Loucy (cell line): ENCODE measurements around the gene DPT.

Experiments
- H2AFZ ChIP-seq: fragments of 200-600 bp; sonication (generic); 2 replicates; pipeline ENCODE4 v1.6.0; 2016; ENCODE audit warnings: antibody characterized with exemption, mild to moderate bottlenecking, low read length, moderate library complexity
- H3F3A ChIP-seq: fragments of 200-600 bp; 2 replicates; pipeline ENCODE4 v1.6.0; 2016; ENCODE audit warnings: antibody characterized with exemption, low read depth, mild to moderate bottlenecking
- H3K27me3 ChIP-seq: fragments of 200-600 bp; sonication (generic); 2 replicates; pipeline ENCODE4 v1.6.1; 2014; ENCODE audit warnings: low read length, mild to moderate bottlenecking; ENCODE audit not compliant: insufficient read depth, poor library complexity, severe bottlenecking
- H3K36me3 ChIP-seq: fragments of 200-600 bp; sonication (generic); 2 replicates; pipeline ENCODE4 v1.6.1; 2016; ENCODE audit warnings: low read length; ENCODE audit not compliant: insufficient read depth
- H3K4me1 ChIP-seq: fragments of 200-600 bp; sonication (generic); 2 replicates; pipeline ENCODE4 v1.5.1; 2014; ENCODE audit warnings: low read length, mild to moderate bottlenecking; ENCODE audit not compliant: insufficient read depth, poor library complexity, severe bottlenecking
- H3K4me2 ChIP-seq: fragments of 200-600 bp; sonication (generic); 2 replicates; pipeline ENCODE4 v1.6.0; 2014; ENCODE audit warnings: antibody characterized with exemption, low read length, low read depth, mild to moderate bottlenecking; ENCODE audit not compliant: poor library complexity, severe bottlenecking
- H3K4me3 ChIP-seq: fragments of 200-600 bp; sonication (generic); 2 replicates; pipeline ENCODE4 v1.5.1; 2014; ENCODE audit warnings: low read length, mild to moderate bottlenecking, mixed read lengths; ENCODE audit not compliant: poor library complexity, severe bottlenecking
- H3K79me2 ChIP-seq: fragments of 200-600 bp; sonication (generic); 2 replicates; pipeline ENCODE4 v1.6.1; 2014; ENCODE audit warnings: low read length; ENCODE audit not compliant: insufficient read depth
- H3K9ac ChIP-seq: fragments of 200-600 bp; sonication (generic); 2 replicates; pipeline ENCODE4 v1.6.0; 2014; ENCODE audit warnings: mild to moderate bottlenecking, low read depth, low read length, moderate library complexity; ENCODE audit not compliant: poor library complexity, severe bottlenecking
- H3K9me2 ChIP-seq: fragments of 200-600 bp; sonication (generic); replicated peaks from 2 replicates; pipeline ENCODE4 v1.6.1; 2016; ENCODE audit warnings: low read depth, low read length, mixed read lengths
- H3K9me3 ChIP-seq: fragments of 200-600 bp; sonication (generic); 2 replicates; pipeline ENCODE4 v1.6.1; 2014; ENCODE audit warnings: mild to moderate bottlenecking, antibody characterized with exemption, low read length, low read depth; ENCODE audit not compliant: insufficient read depth
- H4K20me1 ChIP-seq: fragments of 200-600 bp; sonication (generic); 2 replicates; pipeline ENCODE4 v1.6.0; 2014; ENCODE audit warnings: antibody characterized with exemption, low read length, mild to moderate bottlenecking; ENCODE audit not compliant: insufficient read depth, poor library complexity, severe bottlenecking
- EZH2phosphoT487 ChIP-seq: fragments of 200-600 bp; IDR thresholded peaks from 2 replicates; pipeline ENCODE4 v1.6.1; 2018; ENCODE audit warnings: antibody characterized with exemption, mild to moderate bottlenecking, moderate library complexity, borderline replicate concordance
- TF ChIP-seq, protein P1 (sequence below): fragments of 200-600 bp; sonication (generic); conservative IDR thresholded peaks from 2 replicates; pipeline ENCODE4 v1.5.1; 2014; ENCODE audit warnings: mild to moderate bottlenecking, antibody characterized with exemption, low read length

Gene DPT

DNA sequence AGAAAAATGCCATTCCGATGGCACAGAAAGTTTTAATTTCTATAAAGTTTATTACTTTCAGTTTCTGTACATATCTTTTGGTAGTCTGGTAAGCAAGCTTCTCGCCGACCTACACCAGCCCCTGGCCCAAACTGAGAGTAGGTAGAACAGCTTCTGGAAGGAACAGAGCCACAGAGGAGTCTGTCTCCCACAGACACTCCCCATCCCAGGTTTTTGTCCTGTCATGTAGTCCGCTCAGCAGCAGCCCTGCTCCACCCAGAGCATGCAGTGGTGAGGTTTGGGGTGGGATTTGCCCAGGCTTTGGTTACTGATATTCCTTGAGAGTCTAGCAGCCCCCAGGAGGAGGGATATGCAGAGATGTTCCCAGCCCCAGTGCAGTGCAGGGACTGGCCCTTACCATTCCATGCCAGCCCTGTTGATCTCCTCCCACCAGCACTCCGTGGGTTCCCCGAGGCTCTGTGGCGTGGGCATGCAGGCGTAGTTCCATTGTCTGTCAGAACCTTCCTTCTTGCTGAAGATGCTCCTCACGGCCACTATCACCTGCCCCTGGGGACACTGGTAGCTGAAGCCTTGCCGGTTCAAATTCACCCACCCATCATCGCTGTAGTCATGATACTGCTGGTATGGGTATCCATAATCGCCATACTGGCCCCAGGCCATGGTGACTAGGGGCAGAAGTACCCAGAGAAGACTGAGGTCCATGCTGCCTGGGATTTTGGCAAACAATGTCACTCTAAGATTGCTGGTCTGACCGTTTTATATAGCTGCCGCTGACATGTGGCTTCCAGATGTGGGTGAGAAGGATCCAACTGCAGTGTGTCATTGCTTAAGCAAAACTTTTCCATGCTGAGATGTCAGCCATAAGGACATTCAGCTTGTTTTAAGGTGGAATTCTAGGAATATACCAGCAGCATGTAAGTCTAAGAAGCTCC is at the start of gene DPT:
Gene DPT (minus strand): TSS at position 734 of the 932 bp plus-strand sequence. CDS start 32 bp downstream, at position 702.
- H3K9ac ChIP-seq: no peak within 1 kb of the TSS
- TF ChIP-seq EZH2phosphoT487: no peak
- TF ChIP-seq, protein P1, sequence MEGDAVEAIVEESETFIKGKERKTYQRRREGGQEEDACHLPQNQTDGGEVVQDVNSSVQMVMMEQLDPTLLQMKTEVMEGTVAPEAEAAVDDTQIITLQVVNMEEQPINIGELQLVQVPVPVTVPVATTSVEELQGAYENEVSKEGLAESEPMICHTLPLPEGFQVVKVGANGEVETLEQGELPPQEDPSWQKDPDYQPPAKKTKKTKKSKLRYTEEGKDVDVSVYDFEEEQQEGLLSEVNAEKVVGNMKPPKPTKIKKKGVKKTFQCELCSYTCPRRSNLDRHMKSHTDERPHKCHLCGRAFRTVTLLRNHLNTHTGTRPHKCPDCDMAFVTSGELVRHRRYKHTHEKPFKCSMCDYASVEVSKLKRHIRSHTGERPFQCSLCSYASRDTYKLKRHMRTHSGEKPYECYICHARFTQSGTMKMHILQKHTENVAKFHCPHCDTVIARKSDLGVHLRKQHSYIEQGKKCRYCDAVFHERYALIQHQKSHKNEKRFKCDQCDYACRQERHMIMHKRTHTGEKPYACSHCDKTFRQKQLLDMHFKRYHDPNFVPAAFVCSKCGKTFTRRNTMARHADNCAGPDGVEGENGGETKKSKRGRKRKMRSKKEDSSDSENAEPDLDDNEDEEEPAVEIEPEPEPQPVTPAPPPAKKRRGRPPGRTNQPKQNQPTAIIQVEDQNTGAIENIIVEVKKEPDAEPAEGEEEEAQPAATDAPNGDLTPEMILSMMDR: no peak
- H3K9me3 ChIP-seq: no peaks in the 10 kb centered on the region
- no peaks in the 10 kb centered on the region for H3K79me2 ChIP-seq
- H3K9me2 ChIP-seq: no peaks in the 10 kb centered on the region
- H2AFZ ChIP-seq: no peak within 1 kb of the TSS; the same call in 1 of the 2 replicates
- no peaks in the 10 kb centered on the region for H3F3A ChIP-seq
- no peaks in the 10 kb centered on the region for H3K27me3 ChIP-seq
- no peak within 1 kb of the TSS for H3K4me3 ChIP-seq
- H3K4me1 ChIP-seq: no peaks in the 10 kb centered on the region
- no peak within 1 kb of the TSS for H3K4me2 ChIP-seq
- no peaks in the 10 kb centered on the region for H3K36me3 ChIP-seq
- H4K20me1 ChIP-seq: no peaks in the 10 kb centered on the region

DNA sequence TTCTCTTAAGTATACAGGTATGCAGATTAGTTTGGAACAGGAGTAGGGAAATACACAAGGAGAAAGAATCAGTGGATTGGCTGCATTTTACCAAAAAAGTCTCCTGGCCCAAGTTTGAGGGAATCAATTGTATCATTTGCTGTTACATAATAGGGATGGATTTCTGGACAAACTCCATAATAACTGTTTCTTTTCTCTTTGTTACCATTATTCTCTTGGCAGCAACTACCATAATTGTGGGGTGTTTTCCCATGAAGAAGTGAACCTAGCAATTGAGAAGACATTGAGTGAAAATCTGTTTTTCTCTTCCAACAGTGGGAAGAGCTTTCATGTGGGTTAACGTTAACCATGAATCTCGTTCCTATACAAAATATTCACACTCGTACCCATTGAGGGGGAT is 46.4 kb upstream of the DPT start:
- Histone ChIP-seq H4K20me1 (no peaks in the 10 kb centered on the region), H3F3A (no peaks in the 10 kb centered on the region), H3K4me2 (no peak overlapping the region), H3K9ac (no peak overlapping the region), H3K9me3 (no peaks in the 10 kb centered on the region), H3K27me3 (no peaks in the 10 kb centered on the region), H2AFZ (no peak overlapping the region), H3K9me2 (no peaks in the 10 kb centered on the region), H3K4me1 (no peaks in the 10 kb centered on the region), H3K36me3 (no peaks in the 10 kb centered on the region), H3K4me3 (no peak overlapping the region), H3K79me2 (no peaks in the 10 kb centered on the region)
- TF ChIP-seq EZH2phosphoT487: no peak
- TF ChIP-seq, protein P1: no peak

DNA sequence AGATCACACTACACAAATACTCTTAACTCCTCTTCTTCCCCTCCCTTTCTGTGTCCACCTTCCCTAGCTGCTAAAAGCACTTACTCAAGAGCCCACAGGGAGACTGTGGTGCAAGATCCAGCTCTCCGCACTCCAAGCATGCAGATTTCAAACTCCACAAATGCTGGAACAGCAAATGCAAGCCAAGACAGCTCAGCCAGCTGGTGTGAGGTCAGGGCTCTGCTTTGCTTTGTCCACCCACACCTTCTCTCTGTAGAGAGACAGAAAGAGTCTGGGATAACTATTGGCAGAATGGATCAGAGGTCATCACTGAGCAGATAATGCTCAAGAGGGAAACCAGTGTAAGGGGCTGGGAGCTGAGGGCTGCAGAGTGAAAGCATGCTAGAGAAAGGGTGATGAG is 45.2 kb upstream of the DPT start:
- Histone ChIP-seq H3K4me1 (no peaks in the 10 kb centered on the region), H2AFZ (no peak overlapping the region), H3F3A (no peaks in the 10 kb centered on the region)

More for the DNA sequence above, 45.2 kb upstream of the DPT start:
- no peak overlapping the region for H3K9ac ChIP-seq
- H3K36me3 ChIP-seq: no peaks in the 10 kb centered on the region
- no peaks in the 10 kb centered on the region for H3K79me2 ChIP-seq
- no peaks in the 10 kb centered on the region for H3K27me3 ChIP-seq
- no peaks in the 10 kb centered on the region for H4K20me1 ChIP-seq
- no peak for TF ChIP-seq EZH2phosphoT487
- TF ChIP-seq, protein P1: no peak
- no peak overlapping the region for H3K4me2 ChIP-seq
- H3K9me3 ChIP-seq: no peaks in the 10 kb centered on the region
- no peaks in the 10 kb centered on the region for H3K9me2 ChIP-seq
- no peak overlapping the region for H3K4me3 ChIP-seq
